ENCODE measurements around the gene FAM222A. TPM values are rescaled to one million over a fixed set of nuclear protein-coding genes. Genes with fewer than 3 reads are reported as not detected.

Gene FAM222A
- total RNA-seq, 1 experiment from 2014 or later: 2.8 TPM

- no peak overlapping the region for H2BK20ac ChIP-seq (ENCODE audit: low read depth, low read length, poor library complexity, severe bottlenecking)
- H3K9me3 ChIP-seq (ENCODE audit: control insufficient read depth, low read depth, low read length): no peaks in the 10 kb centered on the region
- no peak overlapping the region for H3K9ac ChIP-seq (ENCODE audit: extremely low read depth, insufficient read length, low read length)
- H4K20me1 ChIP-seq (ENCODE audit: control insufficient read depth, insufficient read depth, insufficient read length): no peaks in the 10 kb centered on the region
- H3K4me1 Mint-ChIP-seq: peaks cover 2 to 21% of the 10 kb centered on the region in 2 experiments
- H2BK12ac ChIP-seq (ENCODE audit: insufficient read length, low read depth, low read length): no peak overlapping the region
- no peak overlapping the region for H4K5ac ChIP-seq (ENCODE audit: insufficient read length, low read depth, low read length)
- no peak overlapping the region for H3K4me2 ChIP-seq (ENCODE audit: insufficient read depth, insufficient read length, low read length)
- H2AK5ac ChIP-seq (ENCODE audit: insufficient read length, low read length): no peak overlapping the region
- H2BK120ac ChIP-seq (ENCODE audit: low read depth, low read length, poor library complexity, severe bottlenecking): no peak overlapping the region
- no peak overlapping the region for H3T11ph ChIP-seq (ENCODE audit: low read length)
- H3K23ac ChIP-seq (ENCODE audit: insufficient read length, low read depth, low read length): no peak overlapping the region
- no peak overlapping the region for H3K4ac ChIP-seq (ENCODE audit: low read depth, low read length)
- H4K8ac ChIP-seq (replicated peaks; ENCODE audit: insufficient read length, low read depth, low read length): no peak overlapping the region
- H2BK15ac ChIP-seq (ENCODE audit: low read depth, low read length): no peak overlapping the region
- H3K14ac ChIP-seq (ENCODE audit: insufficient read depth, low read length): no peak overlapping the region
- DNase-seq: peak; percentile 25
- H3K4me3 Mint-ChIP-seq: no peak overlapping the region
- no peak overlapping the region for H3K27ac Mint-ChIP-seq
- no peak overlapping the region for H2BK5ac ChIP-seq (ENCODE audit: insufficient read length, low read length)
- no peak for TF ChIP-seq CTCF (conservative IDR thresholded peaks at IDR 0.05)
- peaks cover 1% of the 10 kb centered on the region for H3K27me3 Mint-ChIP-seq (ENCODE audit: low read depth)
- WGBS (ENCODE audit: extremely low coverage, insufficient read length, low lambda C conversion rate): no CpG with 5 or more reads among the region's 12 CpGs
- no peaks in the 10 kb centered on the region for H3K23me2 ChIP-seq (ENCODE audit: insufficient read length, low read depth, low read length, poor library complexity, severe bottlenecking)
- H3K18ac ChIP-seq (ENCODE audit: insufficient read length, low read depth, low read length): no peak overlapping the region
- no peaks in the 10 kb centered on the region for H3K27me3 ChIP-seq (ENCODE audit: insufficient read depth, low read length)
- no peaks in the 10 kb centered on the region for H3K36me3 Mint-ChIP-seq (ENCODE audit: insufficient read depth in 1 of 3, low read depth in 3 of 3)
- no peak overlapping the region for H2AFZ ChIP-seq (ENCODE audit: low read length)
- H3K56ac ChIP-seq (ENCODE audit: insufficient read length, low read depth, low read length): no peak overlapping the region
- H3K79me2 ChIP-seq (ENCODE audit: insufficient read depth, low read length): no peaks in the 10 kb centered on the region
- no peaks in the 10 kb centered on the region for H3K4me1 ChIP-seq (ENCODE audit: insufficient read depth, low read length)
- no peak overlapping the region for H4K91ac ChIP-seq (ENCODE audit: insufficient read length, low read depth, low read length)
- H3K9me3 Mint-ChIP-seq: no peaks in the 10 kb centered on the region; a peak in 1 of 5 replicates
- H3K27ac ChIP-seq (ENCODE audit: insufficient read length, low read depth, low read length): no peak overlapping the region
- no peaks in the 10 kb centered on the region for H3K79me1 ChIP-seq (ENCODE audit: insufficient read depth, low read depth, low read length, poor library complexity, severe bottlenecking)
Observed at GRCh38 chr12:109726511-109727038, 12.9 kb downstream of the FAM222A start.

Measured in H9 (cell line).